GM20000 (cell line): ENCODE measurements around the gene VTI1A.

ENCODE experiments used
- DNase-seq: peaks from one replicate; pipeline ENCODE4 v3.0.0; 2012; ENCODE audit warnings: low spot score
- CTCF ChIP-seq: IDR thresholded peaks from 2 replicates; pipeline ENCODE4 v1.5.1; 2012; ENCODE audit warnings: mild to moderate bottlenecking, control low read depth; ENCODE audit errors: extremely low read depth, missing control alignments

Gene VTI1A

GRCh38 chr10:112799726-112800510 is 352.9 kb downstream of the VTI1A start:
- TF ChIP-seq CTCF = no peak
- DNase-seq = no peak

- TF ChIP-seq CTCF = no peak
- no peak for DNase-seq
Observed at GRCh38 chr10:112801004-112801403, 354.0 kb downstream of the VTI1A start.

GRCh38 chr10:112801748-112802147 is 354.7 kb downstream of the VTI1A start:
- no peak for TF ChIP-seq CTCF
- DNase-seq = no peak

GRCh38 chr10:112802411-112803022 is 355.5 kb downstream of the VTI1A start:
- DNase-seq = no peak
- no peak for TF ChIP-seq CTCF

- no peak for DNase-seq
- TF ChIP-seq CTCF = no peak
Observed at GRCh38 chr10:112803961-112804401, 357.0 kb downstream of the VTI1A start.

- DNase-seq = no peak
- no peak for TF ChIP-seq CTCF
Observed at GRCh38 chr10:112805254-112805590, 358.2 kb downstream of the VTI1A start.

- no peak for TF ChIP-seq CTCF
- DNase-seq = no peak
Observed at GRCh38 chr10:112805701-112806100, 358.7 kb downstream of the VTI1A start.
